ENCODE measurements around the gene CLEC16A.

The CLEC16A gene

GRCh38 chr16:11188801-11189740 is 244.7 kb downstream of the CLEC16A start:
- DNase-seq, result no peak

- no peak for DNase-seq
Observed at GRCh38 chr16:11190588-11191560, 246.5 kb downstream of the CLEC16A start.

GRCh38 chr16:11191665-11192064 is 247.3 kb downstream of the CLEC16A start:
- DNase-seq, result no peak

GRCh38 chr16:11193494-11193893 is 249.1 kb downstream of the CLEC16A start:
- no peak for DNase-seq

- DNase-seq, result no peak
Observed at GRCh38 chr16:11194913-11195312, 250.5 kb downstream of the CLEC16A start.

- DNase-seq, result no peak
Observed at GRCh38 chr16:11196286-11196828, 252.0 kb downstream of the CLEC16A start.

GRCh38 chr16:11198375-11198774 is 254.0 kb downstream of the CLEC16A start:
- no peak for DNase-seq

GRCh38 chr16:11198828-11199227 is 254.5 kb downstream of the CLEC16A start:
- no peak for DNase-seq

- no peak for DNase-seq
Observed at GRCh38 chr16:11200592-11200991, 256.2 kb downstream of the CLEC16A start.

- peak; percentile 37 for DNase-seq
Observed at GRCh38 chr16:11201498-11202259, 257.3 kb downstream of the CLEC16A start.

- no peak for DNase-seq
Observed at GRCh38 chr16:11202260-11203091, 258.1 kb downstream of the CLEC16A start.

GRCh38 chr16:11203111-11203623 is 258.8 kb downstream of the CLEC16A start:
- no peak for DNase-seq

- DNase-seq, result no peak
Observed at GRCh38 chr16:11204513-11205047, 260.2 kb downstream of the CLEC16A start.

GRCh38 chr16:11205065-11205699 is 260.8 kb downstream of the CLEC16A start:
- no peak for DNase-seq

GRCh38 chr16:11205754-11206581 is 261.6 kb downstream of the CLEC16A start:
- no peak for DNase-seq

- DNase-seq, result no peak
Observed at GRCh38 chr16:11207646-11208045, 263.3 kb downstream of the CLEC16A start.

- no peak for DNase-seq
Observed at GRCh38 chr16:11208916-11209665, 264.7 kb downstream of the CLEC16A start.

GRCh38 chr16:11210260-11210659 is 265.9 kb downstream of the CLEC16A start:
- DNase-seq, result no peak

All from GOT3 (cell line).